Lung (tissue), 12 donors: ENCODE data around the gene HSPA6. TPM values are rescaled to one million over a fixed set of nuclear protein-coding genes. Genes with fewer than 3 reads are reported as not detected.

Source experiments
- ATAC-seq: fragments of 200-7000 bp; cut with Tn5 transposase; one replicate; pipeline ENCODE4 v1.9.1; 2020; ENCODE audit warnings: moderate number of reproducible peaks; ENCODE audit not compliant: insufficient read depth, low FRiP score
- DNase-seq, 3 donors: peaks; one replicate each; pipeline ENCODE4 v3.0.0-alpha.2; 2013 to 2017
- H3K27ac ChIP-seq, 2 donors: one replicate each; pipeline ENCODE4 v1.5.1; 2013; ENCODE audit warnings: mild to moderate bottlenecking in 2 of 2, moderate library complexity in 2 of 2, control low read depth in 1 of 2, inconsistent platforms in 1 of 2, low read depth in 1 of 2, low read length in 1 of 2
- H3K27me3 ChIP-seq, 3 donors: one replicate each; pipeline ENCODE4 v1.5.1; 2013; ENCODE audit warnings: low read length in 2 of 3; ENCODE audit not compliant: control insufficient read depth in 3 of 3, insufficient read depth in 3 of 3
- H3K36me3 ChIP-seq, 4 donors: one replicate each; pipeline ENCODE4 v1.5.1; 2013; ENCODE audit warnings: low read length in 4 of 4, mild to moderate bottlenecking in 1 of 4, moderate library complexity in 1 of 4; ENCODE audit not compliant: control insufficient read depth in 4 of 4, insufficient read depth in 4 of 4
- H3K4me1 ChIP-seq, 5 donors: one replicate each; pipeline ENCODE4 v1.5.1; 2013; ENCODE audit warnings: low read length in 5 of 5, mild to moderate bottlenecking in 2 of 5, moderate library complexity in 1 of 5; ENCODE audit not compliant: control insufficient read depth in 5 of 5, insufficient read depth in 5 of 5
- H3K4me3 ChIP-seq: one replicate; pipeline ENCODE4 v1.5.1; 2013; ENCODE audit warnings: mild to moderate bottlenecking, control low read depth, moderate library complexity
- H3K9ac ChIP-seq, 2 donors: one replicate each; pipeline ENCODE4 v1.5.1; 2013; ENCODE audit warnings: low read length in 2 of 2, control low read depth in 1 of 2; ENCODE audit not compliant: insufficient read depth in 1 of 2
- H3K9me3 ChIP-seq, 4 donors: one replicate each; pipeline ENCODE4 v1.5.1; 2013; ENCODE audit warnings: low read length in 3 of 4, mild to moderate bottlenecking in 1 of 4, moderate library complexity in 1 of 4; ENCODE audit not compliant: control insufficient read depth in 4 of 4, insufficient read depth in 3 of 4
- CTCF ChIP-seq: IDR thresholded peaks from 2 replicates; pipeline ENCODE4 v1.5.1; 2012; ENCODE audit warnings: mild to moderate bottlenecking; ENCODE audit errors: control extremely low read depth, extremely low read depth
- WGBS, 2 donors: extraction: QIAGEN DNeasy Blood & Tissue Kit; methylation state at CpG; one replicate each; pipeline ENCODE4 v1.1.7; 2013; 5-methylcytosine and 5-hydroxymethylcytosine counted together
- polyA plus RNA-seq, 2 donors: library from polyadenylated mRNA; stranded (reverse); fragments of 200-250 nt; gene quantifications; one replicate each; pipeline ENCODE4 v1.2.1, GENCODE V29; 2013
- total RNA-seq, 2 donors: library from RNA; depleted of rRNA in 1 of 2; stranded (reverse); fragments of >200 nt in 1 of 2; gene quantifications; one replicate each; pipeline ENCODE4 v1.2.1, GENCODE V29; 2014 to 2021
- donor health status: control.
- donor health status: control.
- donor health status: Bipolar disorder and iron deficiency.
- donor health status: healthy.
- donor health status: DM: yes; HTN: yes; CAD: no.

HSPA6 gene
- total and polyA plus RNA-seq, 4 donors: 11.7 to 42.5 (median 25.2) TPM

- no peak overlapping the region for H3K9ac ChIP-seq
- H3K27ac ChIP-seq: no peak overlapping the region
- H3K27me3 ChIP-seq: peaks cover 0 to 10% (median 6%) of the 10 kb centered on the region in 3 donors
- DNase-seq (no peak), ATAC-seq (no peak)
- H3K36me3 ChIP-seq: no peaks in the 10 kb centered on the region
- no peaks in the 10 kb centered on the region for H3K9me3 ChIP-seq
- no peak for TF ChIP-seq CTCF
- no peak overlapping the region for H3K4me3 ChIP-seq
- peaks cover 0 to 14% (median 5%) of the 10 kb centered on the region in 5 donors for H3K4me1 ChIP-seq
Observed at GRCh38 chr1:161503394-161503748, 21.0 kb upstream of the HSPA6 start.

GRCh38 chr1:161505686-161506085, 18.7 kb upstream of the HSPA6 start:
- no peak for TF ChIP-seq CTCF
- ATAC-seq (no peak), DNase-seq (no peak)
- H3K36me3 ChIP-seq: no peaks in the 10 kb centered on the region
- H3K27ac ChIP-seq: peak overlapping the region in 1 of 2 donors; percentile 83
- H3K27me3 ChIP-seq: peaks cover 0 to 3% (median 0%) of the 10 kb centered on the region in 3 donors
- peaks cover 0 to 18% (median 5%) of the 10 kb centered on the region in 5 donors for H3K4me1 ChIP-seq
- H3K9me3 ChIP-seq: no peaks in the 10 kb centered on the region
- H3K9ac ChIP-seq: no peak overlapping the region
- H3K4me3 ChIP-seq: no peak overlapping the region
- WGBS, 2 donors: 77 to 83% methylated on average over 6 of the region's 6 CpGs

GRCh38 chr1:161506336-161507223, 17.8 kb upstream of the HSPA6 start:
- Histone ChIP-seq H3K4me3 (no peak overlapping the region), H3K27ac (peak overlapping the region in 1 of 2 donors; percentile 83), H3K9ac (no peak overlapping the region), H3K9me3 (no peaks in the 10 kb centered on the region), H3K4me1 (peaks cover 0 to 19% (median 12%) of the 10 kb centered on the region in 5 donors), H3K36me3 (no peaks in the 10 kb centered on the region), H3K27me3 (peaks cover 0 to 3% (median 0%) of the 10 kb centered on the region in 3 donors)
- no peak for TF ChIP-seq CTCF
- WGBS, 2 donors: 31 to 43% methylated on average over 12 to 13 of the region's 15 CpGs
- peak in 2 of 3 donors; percentile 27 to 41 for DNase-seq
- peak; percentile 76 for ATAC-seq
